ENCODE measurements around the gene KCTD10.
"Not testable (repeated sequence)": the region's sequence is repeated elsewhere in the genome, so short reads cannot be mapped to it uniquely, and the experiment has no call there.

The KCTD10 gene

GRCh38 chr12:109473526-109474270, 3.4 kb downstream of the KCTD10 start:
- not testable (repeated sequence) for DNase-seq (ENCODE audit: low read depth in 2 of 2)

- DNase-seq (ENCODE audit: low read depth in 2 of 2), result no peak
These were observed 4.1 kb downstream of the KCTD10 start for GRCh38 chr12:109473006-109473405.

- no peak for DNase-seq (ENCODE audit: low read depth in 2 of 2)
These were observed 7.6 kb downstream of the KCTD10 start for GRCh38 chr12:109469517-109469916.

GRCh38 chr12:109467978-109468676, 9.0 kb downstream of the KCTD10 start:
- no peak for DNase-seq (ENCODE audit: low read depth in 2 of 2)

- no peak for DNase-seq (ENCODE audit: low read depth in 2 of 2)
These were observed 10.3 kb downstream of the KCTD10 start for GRCh38 chr12:109466821-109467220.

GRCh38 chr12:109466305-109466704, 10.8 kb downstream of the KCTD10 start:
- no peak for DNase-seq (ENCODE audit: low read depth in 2 of 2)

GRCh38 chr12:109464642-109465351, 12.3 kb downstream of the KCTD10 start:
- no peak for DNase-seq (ENCODE audit: low read depth in 2 of 2)

- DNase-seq (ENCODE audit: low read depth in 2 of 2), result no peak
These were observed 13.3 kb downstream of the KCTD10 start for GRCh38 chr12:109463756-109464155.

- no peak for DNase-seq (ENCODE audit: low read depth in 2 of 2)
These were observed 14.0 kb downstream of the KCTD10 start for GRCh38 chr12:109462868-109463692.

- DNase-seq (ENCODE audit: low read depth in 2 of 2), result no peak
These were observed 15.0 kb downstream of the KCTD10 start for GRCh38 chr12:109461846-109462756.

GRCh38 chr12:109461049-109461845, 15.9 kb downstream of the KCTD10 start:
- no peak for DNase-seq (ENCODE audit: low read depth in 2 of 2)

GRCh38 chr12:109460538-109460937, 16.6 kb downstream of the KCTD10 start:
- DNase-seq (ENCODE audit: low read depth in 2 of 2), result no peak

GRCh38 chr12:109459247-109459646, 17.9 kb downstream of the KCTD10 start:
- DNase-seq (ENCODE audit: low read depth in 2 of 2), result no peak

- DNase-seq (ENCODE audit: low read depth in 2 of 2), result no peak
These were observed 18.3 kb downstream of the KCTD10 start for GRCh38 chr12:109458771-109459208.

- DNase-seq (ENCODE audit: low read depth in 2 of 2), result no peak
These were observed 19.0 kb downstream of the KCTD10 start for GRCh38 chr12:109458086-109458485.

- DNase-seq (ENCODE audit: low read depth in 2 of 2), result no peak
These were observed 21.4 kb downstream of the KCTD10 start for GRCh38 chr12:109455706-109456105.

GRCh38 chr12:109452489-109452888, 24.6 kb downstream of the KCTD10 start:
- DNase-seq (ENCODE audit: low read depth in 2 of 2), result no peak

- DNase-seq (ENCODE audit: low read depth in 2 of 2), result no peak
These were observed 25.7 kb downstream of the KCTD10 start for GRCh38 chr12:109451400-109451799.

- DNase-seq (ENCODE audit: low read depth in 2 of 2), result no peak
These were observed 26.1 kb downstream of the KCTD10 start for GRCh38 chr12:109450980-109451379.

Data from stimulated activated CD8-positive, alpha-beta memory T cell treated with anti-CD3 and anti-CD28 coated beads, Interleukin-2, amount 100 ng/mL, for 48 hours (primary cell).